Smooth muscle cell (in vitro differentiated cells): Measurements from ENCODE around the gene GABBR2. TPM values are rescaled to one million over a fixed set of nuclear protein-coding genes. Genes with fewer than 3 reads are reported as not detected.

Experiments
- DNase-seq: peaks from one replicate; lab custom pipeline; 2025; ENCODE audit not compliant: unreplicated experiment; lab: John Stamatoyannopoulos, UW
- H2AFZ ChIP-seq: fragments of 200-600 bp; sonication (generic); 2 replicates; pipeline ENCODE4 v1.6.0; 2016; ENCODE audit warnings: antibody characterized with exemption, low read depth, mild to moderate bottlenecking
- H3F3A ChIP-seq: fragments of 200-600 bp; sonication (generic); 2 replicates; pipeline ENCODE4 v1.6.0; 2017; ENCODE audit warnings: antibody characterized with exemption, low read depth
- H3K27ac ChIP-seq: fragments of 200-600 bp; sonication (generic); 2 replicates; pipeline ENCODE4 v1.5.1; 2016; ENCODE audit warnings: low read depth, mild to moderate bottlenecking
- H3K27me3 ChIP-seq: fragments of 200-600 bp; sonication (generic); 2 replicates; pipeline ENCODE4 v1.6.1; 2016; ENCODE audit warnings: low read depth, mild to moderate bottlenecking
- H3K36me3 ChIP-seq: fragments of 200-600 bp; sonication (generic); 2 replicates; pipeline ENCODE4 v1.5.1; 2016; ENCODE audit warnings: low read depth
- H3K4me1 ChIP-seq: fragments of 200-600 bp; sonication (generic); 2 replicates; pipeline ENCODE4 v1.5.1; 2016; ENCODE audit warnings: low read depth
- H3K4me2 ChIP-seq: fragments of 200-600 bp; sonication (generic); 2 replicates; pipeline ENCODE4 v1.6.0; 2016; ENCODE audit warnings: mild to moderate bottlenecking
- H3K4me3 ChIP-seq: fragments of 200-600 bp; sonication (generic); 2 replicates; pipeline ENCODE4 v1.5.1; 2016; ENCODE audit warnings: mild to moderate bottlenecking
- H3K79me2 ChIP-seq: fragments of 200-600 bp; sonication (generic); 2 replicates; pipeline ENCODE4 v1.6.0; 2016; ENCODE audit warnings: low read depth, mild to moderate bottlenecking
- H3K9ac ChIP-seq: fragments of 200-600 bp; sonication (generic); 2 replicates; pipeline ENCODE4 v1.6.0; 2016; ENCODE audit warnings: low read depth
- H3K9me3 ChIP-seq: fragments of 200-600 bp; sonication (generic); replicated peaks from 2 replicates; pipeline ENCODE4 v1.5.1; 2016; ENCODE audit warnings: low read depth
- H4K20me1 ChIP-seq: fragments of 200-600 bp; sonication (generic); 2 replicates; pipeline ENCODE4 v1.6.0; 2016; ENCODE audit warnings: low read depth
- CTCF ChIP-seq: fragments of 200-600 bp; sonication (generic); IDR thresholded peaks from 2 replicates; pipeline ENCODE4 v1.5.1; 2017; ENCODE audit warnings: borderline replicate concordance, mild to moderate bottlenecking, antibody characterized with exemption; ENCODE audit not compliant: insufficient read depth, poor library complexity, severe bottlenecking
- WGBS: methylation state at CpG from one replicate; pipeline ENCODE4 v1.1.7; 2016; ENCODE audit warnings: low lambda C conversion rate; 5-methylcytosine and 5-hydroxymethylcytosine counted together
- polyA plus RNA-seq: library from polyadenylated mRNA; unstranded; fragments of >200 nt; fragmentation: Nextera tagmentation; extraction: Ambion mirVana; gene quantifications from 2 replicates; pipeline ENCODE4 v1.2.1, GENCODE V29; 2016
- total RNA-seq: library from RNA; depleted of rRNA; stranded (reverse); fragments of >200 nt; gene quantifications from 2 replicates; pipeline ENCODE4 v1.2.3, GENCODE V29; 2014

GABBR2 gene
- total and polyA plus RNA-seq, 2 experiments from 2014 or later = 0.25 TPM; not detected in 1

GRCh38 chr9:98418578-98419259 lies 290.0 kb downstream of the GABBR2 start:
- H3K4me2 ChIP-seq = no peak overlapping the region
- H2AFZ ChIP-seq = no peak overlapping the region
- no peaks in the 10 kb centered on the region for H3K9me3 ChIP-seq
- no peak overlapping the region for H3K27ac ChIP-seq
- H3K4me3 ChIP-seq = no peak overlapping the region
- no peaks in the 10 kb centered on the region for H3K79me2 ChIP-seq
- DNase-seq = no peak
- TF ChIP-seq CTCF = no peak
- H4K20me1 ChIP-seq = no peaks in the 10 kb centered on the region
- no peaks in the 10 kb centered on the region for H3F3A ChIP-seq
- H3K36me3 ChIP-seq = no peaks in the 10 kb centered on the region
- no peaks in the 10 kb centered on the region for H3K4me1 ChIP-seq
- 93% methylated on average over 8 of the region's 8 CpGs for WGBS
- H3K9ac ChIP-seq = no peak overlapping the region
- no peaks in the 10 kb centered on the region for H3K27me3 ChIP-seq

GRCh38 chr9:98416294-98417248 lies 292.2 kb downstream of the GABBR2 start:
- TF ChIP-seq CTCF = no peak
- Histone ChIP-seq H3K79me2 (no peaks in the 10 kb centered on the region), H3K4me2 (no peak overlapping the region), H2AFZ (no peak overlapping the region), H3K27me3 (no peaks in the 10 kb centered on the region), H3K9ac (no peak overlapping the region), H4K20me1 (no peaks in the 10 kb centered on the region), H3K36me3 (no peaks in the 10 kb centered on the region), H3F3A (no peaks in the 10 kb centered on the region), H3K27ac (no peak overlapping the region), H3K4me3 (no peak overlapping the region), H3K9me3 (no peaks in the 10 kb centered on the region), H3K4me1 (no peaks in the 10 kb centered on the region)
- WGBS = 77% methylated on average over 10 of the region's 10 CpGs
- DNase-seq = no peak

DNA sequence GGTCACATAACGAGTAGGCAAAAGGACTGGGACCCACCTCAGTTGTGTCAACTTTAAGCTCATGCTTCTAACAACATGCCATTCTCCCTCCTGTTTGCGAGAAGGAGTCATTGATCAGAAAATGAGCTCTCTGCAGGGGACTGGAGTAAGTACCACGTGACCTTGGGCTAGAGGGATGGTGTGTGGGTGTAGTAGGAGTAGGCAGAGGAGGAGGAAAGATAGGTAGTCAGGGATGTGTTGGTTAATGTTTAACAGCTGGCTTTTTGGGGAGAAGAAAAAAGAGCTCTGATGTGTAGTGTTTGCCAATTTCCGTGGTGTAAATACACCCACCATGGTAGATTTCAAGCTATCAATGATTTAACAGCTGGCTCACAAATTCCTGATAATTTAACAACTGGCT lies 293.0 kb downstream of the GABBR2 start:
- Histone ChIP-seq H3K36me3 (no peaks in the 10 kb centered on the region), H3F3A (no peaks in the 10 kb centered on the region), H3K27me3 (no peaks in the 10 kb centered on the region), H3K9me3 (no peaks in the 10 kb centered on the region), H3K27ac (no peak overlapping the region), H3K9ac (no peak overlapping the region), H3K4me2 (no peak overlapping the region), H3K4me3 (no peak overlapping the region), H4K20me1 (no peaks in the 10 kb centered on the region), H3K4me1 (no peaks in the 10 kb centered on the region), H3K79me2 (no peaks in the 10 kb centered on the region), H2AFZ (no peak overlapping the region)
- TF ChIP-seq CTCF = no peak
- DNase-seq = no peak
- WGBS = 63% methylated on average over 4 of the region's 4 CpGs
